ENCODE measurements around the gene OPCML. TPM values are rescaled to one million over a fixed set of nuclear protein-coding genes. Genes with fewer than 3 reads are reported as not detected.

Gene OPCML
- total and polyA plus RNA-seq, 2 donors (not counting 1 experiment from before 2014, with no cell fraction given), result 0.99 to 2.8 TPM

DNA sequence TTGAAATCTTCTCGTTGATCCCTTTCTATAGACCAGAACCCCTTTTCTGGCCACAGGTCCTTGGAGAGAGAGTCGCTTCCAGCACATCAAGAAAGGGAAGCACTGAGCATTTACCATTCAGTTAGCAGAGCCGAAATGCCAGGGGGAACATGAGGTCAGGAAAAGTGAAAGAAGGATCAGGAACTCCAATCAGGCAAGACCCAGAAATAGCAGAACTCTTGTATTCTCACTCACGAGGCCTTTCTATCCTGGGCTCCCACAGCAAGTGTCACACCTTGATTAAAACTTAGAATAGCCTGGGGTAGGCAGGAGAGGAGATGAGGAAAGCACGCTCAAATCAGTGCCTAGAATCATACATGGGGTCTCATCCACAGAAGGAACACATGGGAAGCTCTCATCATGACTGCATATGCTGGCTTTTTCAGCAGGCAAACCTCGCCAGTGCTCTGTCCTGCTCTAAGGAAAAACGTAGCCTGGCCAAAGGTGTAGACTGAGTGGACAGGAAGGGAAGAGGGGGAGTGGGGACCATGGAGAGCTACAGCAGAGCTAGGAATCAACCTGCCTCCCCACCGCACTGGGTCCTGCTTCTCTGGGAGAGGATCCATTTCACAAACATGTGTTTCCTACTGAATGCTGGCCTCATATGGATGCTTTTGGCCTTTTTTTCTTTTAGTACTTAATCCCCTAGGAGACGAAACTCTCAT, 40.5 kb downstream of the OPCML start:
- no peak overlapping the region for H3K27ac ChIP-seq (ENCODE audit: insufficient read depth, low read length)
- H3K27me3 ChIP-seq (ENCODE audit: control insufficient read depth, insufficient read depth, low read length), result no peaks in the 10 kb centered on the region
- no peaks in the 10 kb centered on the region for H3K36me3 ChIP-seq (ENCODE audit: control insufficient read depth, insufficient read depth, low read length)
- no peak overlapping the region for H3K9ac ChIP-seq (ENCODE audit: insufficient read depth, low read length)
- no peaks in the 10 kb centered on the region for H3K4me1 ChIP-seq (ENCODE audit: control insufficient read depth, extremely low read depth, insufficient read depth, low read length)
- no peak overlapping the region for H3K4me2 ChIP-seq (ENCODE audit: extremely low read depth, insufficient read depth, low read length)
- no peak for DNase-seq (ENCODE audit: low read depth in 2 of 2)
- H3K4me3 ChIP-seq (replicated peaks in 1 of 4; ENCODE audit: control extremely low read depth in 1 of 4, insufficient read depth in 1 of 4, low read depth in 3 of 4, low read length in 4 of 4), result no peak overlapping the region
- TF ChIP-seq, protein P1, sequence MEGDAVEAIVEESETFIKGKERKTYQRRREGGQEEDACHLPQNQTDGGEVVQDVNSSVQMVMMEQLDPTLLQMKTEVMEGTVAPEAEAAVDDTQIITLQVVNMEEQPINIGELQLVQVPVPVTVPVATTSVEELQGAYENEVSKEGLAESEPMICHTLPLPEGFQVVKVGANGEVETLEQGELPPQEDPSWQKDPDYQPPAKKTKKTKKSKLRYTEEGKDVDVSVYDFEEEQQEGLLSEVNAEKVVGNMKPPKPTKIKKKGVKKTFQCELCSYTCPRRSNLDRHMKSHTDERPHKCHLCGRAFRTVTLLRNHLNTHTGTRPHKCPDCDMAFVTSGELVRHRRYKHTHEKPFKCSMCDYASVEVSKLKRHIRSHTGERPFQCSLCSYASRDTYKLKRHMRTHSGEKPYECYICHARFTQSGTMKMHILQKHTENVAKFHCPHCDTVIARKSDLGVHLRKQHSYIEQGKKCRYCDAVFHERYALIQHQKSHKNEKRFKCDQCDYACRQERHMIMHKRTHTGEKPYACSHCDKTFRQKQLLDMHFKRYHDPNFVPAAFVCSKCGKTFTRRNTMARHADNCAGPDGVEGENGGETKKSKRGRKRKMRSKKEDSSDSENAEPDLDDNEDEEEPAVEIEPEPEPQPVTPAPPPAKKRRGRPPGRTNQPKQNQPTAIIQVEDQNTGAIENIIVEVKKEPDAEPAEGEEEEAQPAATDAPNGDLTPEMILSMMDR (conservative IDR thresholded peaks at IDR 0.05 in 1 of 2, IDR thresholded peaks at IDR 0.05 in 1 of 2; ENCODE audit: low read depth in 1 of 2, low read length in 2 of 2), result no peak
- no peak for TF ChIP-seq EZH2 (IDR thresholded peaks at IDR 0.05; ENCODE audit: low read length, missing control alignments)
- no peak overlapping the region for H2AFZ ChIP-seq (ENCODE audit: low read length)
- no peaks in the 10 kb centered on the region for H4K20me1 ChIP-seq (ENCODE audit: control insufficient read depth, extremely low read depth, insufficient read depth, low read length)
- H3K79me2 ChIP-seq (ENCODE audit: control insufficient read depth, insufficient read depth, low read length), result no peaks in the 10 kb centered on the region
- no peaks in the 10 kb centered on the region for H3K9me3 ChIP-seq (ENCODE audit: control insufficient read depth, insufficient read depth, low read depth, low read length)

DNA sequence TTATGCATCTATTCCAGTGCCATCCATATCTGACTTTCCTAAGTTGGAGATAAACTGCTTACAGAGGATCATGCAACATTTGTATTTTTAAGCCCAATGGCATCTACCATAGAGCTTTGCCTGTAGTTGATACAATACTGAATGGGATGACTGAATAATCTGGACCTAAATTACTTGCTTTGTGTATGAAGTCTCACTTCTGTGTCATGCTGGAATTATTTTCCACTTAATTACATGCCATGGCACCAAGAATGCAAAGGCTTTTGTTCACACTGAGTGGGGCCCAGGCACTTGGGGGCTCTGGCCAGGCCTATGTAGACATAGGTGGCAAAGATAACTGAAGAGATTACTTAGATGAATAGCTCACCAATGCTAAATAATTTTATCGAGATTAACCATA, 51.6 kb downstream of the OPCML start:
- H3K9ac ChIP-seq (ENCODE audit: insufficient read depth, low read length), result no peak overlapping the region
- H3K4me3 ChIP-seq (replicated peaks in 1 of 4; ENCODE audit: control extremely low read depth in 1 of 4, insufficient read depth in 1 of 4, low read depth in 3 of 4, low read length in 4 of 4), result no peak overlapping the region
- H4K20me1 ChIP-seq (ENCODE audit: control insufficient read depth, extremely low read depth, insufficient read depth, low read length), result no peaks in the 10 kb centered on the region
- no peaks in the 10 kb centered on the region for H3K27me3 ChIP-seq (ENCODE audit: control insufficient read depth, insufficient read depth, low read length)
- no peaks in the 10 kb centered on the region for H3K9me3 ChIP-seq (ENCODE audit: control insufficient read depth, insufficient read depth, low read depth, low read length)
- H3K4me1 ChIP-seq (ENCODE audit: control insufficient read depth, extremely low read depth, insufficient read depth, low read length), result no peaks in the 10 kb centered on the region
- H2AFZ ChIP-seq (ENCODE audit: low read length), result no peak overlapping the region
- no peak overlapping the region for H3K4me2 ChIP-seq (ENCODE audit: extremely low read depth, insufficient read depth, low read length)
- H3K79me2 ChIP-seq (ENCODE audit: control insufficient read depth, insufficient read depth, low read length), result no peaks in the 10 kb centered on the region
- DNase-seq (ENCODE audit: low read depth in 2 of 2), result no peak
- no peak overlapping the region for H3K27ac ChIP-seq (ENCODE audit: insufficient read depth, low read length)
- no peak for TF ChIP-seq EZH2 (IDR thresholded peaks at IDR 0.05; ENCODE audit: low read length, missing control alignments)
- TF ChIP-seq, protein P1 (conservative IDR thresholded peaks at IDR 0.05 in 1 of 2, IDR thresholded peaks at IDR 0.05 in 1 of 2; ENCODE audit: low read depth in 1 of 2, low read length in 2 of 2), result no peak
- no peaks in the 10 kb centered on the region for H3K36me3 ChIP-seq (ENCODE audit: control insufficient read depth, insufficient read depth, low read length)

DNA sequence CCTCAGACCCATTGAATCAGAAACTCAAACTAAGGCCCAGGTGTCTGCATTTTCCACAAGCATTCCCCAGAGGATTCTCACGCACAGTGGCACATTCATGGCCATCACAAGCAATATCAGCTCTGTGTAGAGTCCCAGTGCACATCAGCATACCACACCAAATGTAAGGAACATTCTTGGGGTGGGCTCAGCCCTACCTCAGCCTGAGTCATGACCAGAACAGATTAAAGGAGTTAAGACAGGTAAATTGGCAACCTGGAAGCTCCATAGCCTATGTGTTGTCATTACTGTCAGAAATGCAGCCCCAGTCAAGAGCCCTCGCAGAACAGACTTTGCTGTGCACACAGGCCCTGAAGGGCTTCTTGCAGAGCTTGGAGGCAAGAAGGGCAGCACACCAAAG, 53.1 kb downstream of the OPCML start:
- no peak for TF ChIP-seq EZH2 (IDR thresholded peaks at IDR 0.05; ENCODE audit: low read length, missing control alignments)
- TF ChIP-seq, protein P1 (conservative IDR thresholded peaks at IDR 0.05 in 1 of 2, IDR thresholded peaks at IDR 0.05 in 1 of 2; ENCODE audit: low read depth in 1 of 2, low read length in 2 of 2), result no peak
- H3K27ac ChIP-seq (ENCODE audit: insufficient read depth, low read length), result no peak overlapping the region
- H3K9ac ChIP-seq (ENCODE audit: insufficient read depth, low read length), result no peak overlapping the region
- no peaks in the 10 kb centered on the region for H3K4me1 ChIP-seq (ENCODE audit: control insufficient read depth, extremely low read depth, insufficient read depth, low read length)
- no peak overlapping the region for H2AFZ ChIP-seq (ENCODE audit: low read length)
- H3K36me3 ChIP-seq (ENCODE audit: control insufficient read depth, insufficient read depth, low read length), result no peaks in the 10 kb centered on the region
- H3K4me3 ChIP-seq (replicated peaks in 1 of 4; ENCODE audit: control extremely low read depth in 1 of 4, insufficient read depth in 1 of 4, low read depth in 3 of 4, low read length in 4 of 4), result no peak overlapping the region
- no peak for DNase-seq (ENCODE audit: low read depth in 2 of 2)
- H3K27me3 ChIP-seq (ENCODE audit: control insufficient read depth, insufficient read depth, low read length), result no peaks in the 10 kb centered on the region
- no peak overlapping the region for H3K4me2 ChIP-seq (ENCODE audit: extremely low read depth, insufficient read depth, low read length)
- H3K9me3 ChIP-seq (ENCODE audit: control insufficient read depth, insufficient read depth, low read depth, low read length), result no peaks in the 10 kb centered on the region
- no peaks in the 10 kb centered on the region for H4K20me1 ChIP-seq (ENCODE audit: control insufficient read depth, extremely low read depth, insufficient read depth, low read length)
- no peaks in the 10 kb centered on the region for H3K79me2 ChIP-seq (ENCODE audit: control insufficient read depth, insufficient read depth, low read length)
